ENCODE results near the gene MYO9A.
"Not testable (repeated sequence)": the region's sequence is repeated elsewhere in the genome, so short reads cannot be mapped to it uniquely, and the experiment has no call there.

The MYO9A gene

GRCh38 chr15:71880276-71880675, 237.7 kb downstream of the MYO9A start:
- no peaks in the 10 kb centered on the region for H3K9me3 ChIP-seq
- no peaks in the 10 kb centered on the region; the same call in 1 of the 2 replicates for H3K4me1 ChIP-seq
- H3K36me3 ChIP-seq = peaks cover 17% of the 10 kb centered on the region
- no peak overlapping the region for H3K4me3 ChIP-seq (ENCODE audit: low read depth, low read length)
- no peak for DNase-seq
- no peaks in the 10 kb centered on the region for H3K27me3 ChIP-seq
- TF ChIP-seq, protein P1, sequence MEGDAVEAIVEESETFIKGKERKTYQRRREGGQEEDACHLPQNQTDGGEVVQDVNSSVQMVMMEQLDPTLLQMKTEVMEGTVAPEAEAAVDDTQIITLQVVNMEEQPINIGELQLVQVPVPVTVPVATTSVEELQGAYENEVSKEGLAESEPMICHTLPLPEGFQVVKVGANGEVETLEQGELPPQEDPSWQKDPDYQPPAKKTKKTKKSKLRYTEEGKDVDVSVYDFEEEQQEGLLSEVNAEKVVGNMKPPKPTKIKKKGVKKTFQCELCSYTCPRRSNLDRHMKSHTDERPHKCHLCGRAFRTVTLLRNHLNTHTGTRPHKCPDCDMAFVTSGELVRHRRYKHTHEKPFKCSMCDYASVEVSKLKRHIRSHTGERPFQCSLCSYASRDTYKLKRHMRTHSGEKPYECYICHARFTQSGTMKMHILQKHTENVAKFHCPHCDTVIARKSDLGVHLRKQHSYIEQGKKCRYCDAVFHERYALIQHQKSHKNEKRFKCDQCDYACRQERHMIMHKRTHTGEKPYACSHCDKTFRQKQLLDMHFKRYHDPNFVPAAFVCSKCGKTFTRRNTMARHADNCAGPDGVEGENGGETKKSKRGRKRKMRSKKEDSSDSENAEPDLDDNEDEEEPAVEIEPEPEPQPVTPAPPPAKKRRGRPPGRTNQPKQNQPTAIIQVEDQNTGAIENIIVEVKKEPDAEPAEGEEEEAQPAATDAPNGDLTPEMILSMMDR (IDR thresholded peaks at IDR 0.05; ENCODE audit: low read depth, low read length) = no peak

- H3K36me3 ChIP-seq = peaks cover 8% of the 10 kb centered on the region
- no peaks in the 10 kb centered on the region for H3K27me3 ChIP-seq
- TF ChIP-seq, protein P1 (IDR thresholded peaks at IDR 0.05; ENCODE audit: low read depth, low read length) = no peak
- H3K4me1 ChIP-seq = no peaks in the 10 kb centered on the region
- DNase-seq = no peak
- H3K4me3 ChIP-seq (ENCODE audit: low read depth, low read length) = no peak overlapping the region
- no peaks in the 10 kb centered on the region for H3K9me3 ChIP-seq
Observed at GRCh38 chr15:71874245-71874644, 243.7 kb downstream of the MYO9A start.

DNA sequence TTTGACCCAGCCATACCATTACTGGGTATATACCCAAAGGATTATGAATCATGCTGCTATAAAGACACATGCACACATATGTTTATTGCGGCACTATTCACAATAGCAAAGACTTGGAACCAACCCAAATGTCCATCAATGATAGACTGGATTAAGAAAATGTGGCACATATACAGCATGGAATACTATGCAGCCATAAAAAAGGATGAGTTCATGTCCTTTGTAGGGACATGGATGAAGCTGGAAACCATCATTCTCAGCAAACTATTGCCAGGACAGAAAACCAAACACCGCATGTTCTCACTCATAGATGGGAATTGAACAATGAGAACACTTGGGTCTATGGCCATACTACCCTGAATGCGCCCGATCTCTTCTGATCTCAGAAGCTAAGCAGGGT, 259.7 kb downstream of the MYO9A start:
- H3K4me3 ChIP-seq (ENCODE audit: low read depth, low read length); H3K4me1 ChIP-seq; H3K36me3 ChIP-seq; H3K9me3 ChIP-seq; H3K27me3 ChIP-seq; DNase-seq: not testable (repeated sequence)

GRCh38 chr15:71853543-71853942, 264.4 kb downstream of the MYO9A start:
- Histone ChIP-seq H3K4me1 (no peaks in the 10 kb centered on the region), H3K9me3 (no peaks in the 10 kb centered on the region), H3K4me3 (ENCODE audit: low read depth, low read length) (no peak overlapping the region), H3K36me3 (peaks cover 15% of the 10 kb centered on the region), H3K27me3 (no peaks in the 10 kb centered on the region)
- TF ChIP-seq, protein P1 (IDR thresholded peaks at IDR 0.05; ENCODE audit: low read depth, low read length) = no peak
- no peak for DNase-seq

DNA sequence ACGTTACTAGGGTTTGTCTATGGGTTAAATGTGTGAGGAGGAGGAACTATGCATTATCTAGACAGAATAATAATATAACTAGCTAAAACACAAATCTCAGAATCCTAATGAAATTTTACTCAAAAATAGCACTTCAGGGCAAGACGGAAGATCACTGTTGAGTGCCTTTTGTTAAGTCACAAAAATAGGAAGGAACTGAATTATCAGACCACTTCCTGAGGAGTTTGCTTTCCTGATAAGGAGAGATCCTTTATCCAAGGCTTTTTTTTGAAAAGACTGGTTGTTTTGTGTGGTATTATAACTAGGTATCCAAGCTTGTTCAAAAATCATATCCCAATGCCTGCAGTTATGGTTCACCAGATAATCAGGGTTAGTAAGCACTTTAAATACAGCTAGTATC, 273.0 kb downstream of the MYO9A start:
- H3K9me3 ChIP-seq = no peaks in the 10 kb centered on the region
- TF ChIP-seq, protein P1 (IDR thresholded peaks at IDR 0.05; ENCODE audit: low read depth, low read length) = no peak
- H3K27me3 ChIP-seq = no peaks in the 10 kb centered on the region
- peaks cover 3% of the 10 kb centered on the region; the same call in 1 of the 2 replicates for H3K4me1 ChIP-seq
- no peak for DNase-seq
- no peak overlapping the region for H3K4me3 ChIP-seq (ENCODE audit: low read depth, low read length)
- peaks cover 13% of the 10 kb centered on the region for H3K36me3 ChIP-seq

DNA sequence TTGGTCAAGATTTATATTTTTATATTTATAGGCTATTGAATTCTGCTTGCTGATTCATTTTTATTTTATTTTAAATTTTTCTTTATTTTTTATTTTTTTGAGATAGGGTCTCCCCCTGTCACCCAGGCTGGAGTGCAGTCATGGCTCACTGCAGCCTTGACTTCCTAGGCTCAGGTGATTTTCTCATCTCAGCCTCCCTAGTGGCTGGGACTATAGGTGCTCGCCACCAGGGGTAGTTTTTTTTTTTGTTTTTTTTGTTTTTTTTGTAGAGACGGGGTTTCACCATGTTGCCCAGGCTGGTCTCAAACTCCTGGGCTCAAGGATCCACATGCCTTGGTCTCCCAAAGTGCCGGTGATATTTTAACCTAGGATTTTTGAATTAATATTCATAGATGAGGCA, 276.4 kb downstream of the MYO9A start:
- DNase-seq = no peak
- H3K9me3 ChIP-seq = no peaks in the 10 kb centered on the region
- no peaks in the 10 kb centered on the region; the same call in 1 of the 2 replicates for H3K36me3 ChIP-seq
- no peaks in the 10 kb centered on the region for H3K27me3 ChIP-seq
- H3K4me3 ChIP-seq (ENCODE audit: low read depth, low read length) = no peak overlapping the region
- TF ChIP-seq, protein P1 (IDR thresholded peaks at IDR 0.05; ENCODE audit: low read depth, low read length) = no peak
- H3K4me1 ChIP-seq = peaks cover 19% of the 10 kb centered on the region

- TF ChIP-seq, protein P1 (IDR thresholded peaks at IDR 0.05; ENCODE audit: low read depth, low read length) = no peak
- no peak for DNase-seq
- H3K4me3 ChIP-seq (ENCODE audit: low read depth, low read length) = no peak overlapping the region
- no peaks in the 10 kb centered on the region for H3K9me3 ChIP-seq
- H3K4me1 ChIP-seq = no peaks in the 10 kb centered on the region
- peaks cover 9% of the 10 kb centered on the region; the same call in 1 of the 2 replicates for H3K36me3 ChIP-seq
- no peaks in the 10 kb centered on the region for H3K27me3 ChIP-seq
Observed at GRCh38 chr15:71830981-71831380, 287.0 kb downstream of the MYO9A start.
